ENCODE measurements around the gene CDC25B.
"Not testable (repeated sequence)": the region's sequence is repeated elsewhere in the genome, so short reads cannot be mapped to it uniquely, and the experiment has no call there.

CDC25B gene

GRCh38 chr20:3784863-3785239 lies 11.3 kb upstream of the CDC25B start:
- no peak for DNase-seq (ENCODE audit: low read depth, low spot score)

GRCh38 chr20:3785240-3786125 lies 10.6 kb upstream of the CDC25B start:
- DNase-seq (ENCODE audit: low read depth, low spot score), result no peak

DNA sequence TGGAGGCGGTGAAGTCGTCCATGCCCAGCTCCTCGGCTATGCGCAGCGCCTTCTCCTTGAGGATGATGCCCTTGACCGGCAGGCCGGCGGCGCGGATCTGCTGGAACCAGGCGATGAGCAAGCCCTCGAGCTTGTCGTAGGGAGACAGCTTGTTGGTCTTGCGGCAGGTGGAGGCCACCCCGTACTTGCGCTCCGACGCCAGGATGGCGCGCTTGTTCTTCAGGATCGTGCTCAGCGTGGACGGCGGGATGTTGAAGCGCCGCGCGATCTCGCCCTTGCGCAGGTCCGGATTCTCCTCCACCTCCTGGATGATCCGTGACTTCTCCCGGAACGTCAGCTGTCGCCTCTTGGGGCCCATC lies 10.0 kb upstream of the CDC25B start:
- DNase-seq (ENCODE audit: low read depth, low spot score), result no peak

GRCh38 chr20:3786665-3787323 lies 9.3 kb upstream of the CDC25B start, which contains the start of gene CENPB:
CENPB (minus strand) TSS chr20:3786740; CDS start chr20:3786483, 257 bp downstream.
- DNase-seq (ENCODE audit: low read depth, low spot score), result peak; percentile 77

GRCh38 chr20:3787324-3788014 lies 8.6 kb upstream of the CDC25B start:
- no peak for DNase-seq (ENCODE audit: low read depth, low spot score)

DNA sequence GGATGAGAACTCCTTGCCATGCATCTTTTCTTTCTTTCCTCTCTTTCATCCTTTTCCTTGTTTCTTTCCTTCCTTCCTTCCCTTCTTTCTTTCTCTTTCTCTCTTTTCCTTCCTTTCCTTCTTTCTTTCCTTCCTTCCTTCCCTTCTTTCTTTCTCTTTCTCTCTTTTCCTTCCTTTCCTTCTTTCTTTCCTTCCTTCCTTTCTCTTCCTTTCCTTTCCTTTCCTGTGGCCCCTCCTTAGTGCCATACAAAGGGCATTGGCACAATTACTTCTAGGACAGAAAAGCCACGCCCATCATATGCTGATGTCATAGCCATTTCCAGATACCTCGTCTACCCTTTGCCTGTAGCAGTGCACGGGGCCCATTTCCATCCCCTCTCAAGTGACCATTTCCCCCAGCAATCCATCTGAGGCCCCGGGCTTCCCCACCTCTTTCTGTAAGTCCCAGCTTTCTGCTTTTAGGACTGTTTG lies 7.4 kb upstream of the CDC25B start:
- no peak for DNase-seq (ENCODE audit: low read depth, low spot score)

GRCh38 chr20:3789201-3789600 lies 6.9 kb upstream of the CDC25B start:
- not testable (repeated sequence) for DNase-seq (ENCODE audit: low read depth, low spot score)

GRCh38 chr20:3794168-3794567 lies 1.9 kb upstream of the CDC25B start:
- not testable (repeated sequence) for DNase-seq (ENCODE audit: low read depth, low spot score)

- no peak for DNase-seq (ENCODE audit: low read depth, low spot score)
These were observed 1.2 kb upstream of the CDC25B start for GRCh38 chr20:3794701-3795420.

- DNase-seq (ENCODE audit: low read depth, low spot score), result no peak
These were observed 541 bp downstream of the CDC25B start for GRCh38 chr20:3796477-3797225.

DNA sequence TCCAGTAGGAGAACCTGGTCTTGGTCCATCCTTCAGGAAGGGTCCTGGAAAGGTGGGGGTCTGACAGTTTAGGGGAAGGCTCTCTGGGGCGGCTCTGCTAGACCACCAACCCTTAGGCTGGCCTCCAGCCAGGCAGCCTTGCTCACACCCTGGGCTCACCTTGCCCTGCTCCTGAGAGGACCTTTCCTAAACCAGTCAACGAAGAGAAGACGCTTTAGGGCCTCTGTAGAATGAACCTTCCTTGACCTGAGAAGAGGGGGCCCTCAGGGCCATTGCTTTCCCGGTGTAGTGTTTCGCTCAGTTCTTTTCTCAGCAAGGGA lies 1.1 kb downstream of the CDC25B start:
- no peak for DNase-seq (ENCODE audit: low read depth, low spot score)

- DNase-seq (ENCODE audit: low read depth, low spot score), result no peak
These were observed 1.7 kb downstream of the CDC25B start for GRCh38 chr20:3797592-3798372.

- DNase-seq (ENCODE audit: low read depth, low spot score), result no peak
These were observed 2.3 kb downstream of the CDC25B start for GRCh38 chr20:3798373-3798768.

GRCh38 chr20:3798908-3799248 lies 2.8 kb downstream of the CDC25B start:
- DNase-seq (ENCODE audit: low read depth, low spot score), result no peak

DNA sequence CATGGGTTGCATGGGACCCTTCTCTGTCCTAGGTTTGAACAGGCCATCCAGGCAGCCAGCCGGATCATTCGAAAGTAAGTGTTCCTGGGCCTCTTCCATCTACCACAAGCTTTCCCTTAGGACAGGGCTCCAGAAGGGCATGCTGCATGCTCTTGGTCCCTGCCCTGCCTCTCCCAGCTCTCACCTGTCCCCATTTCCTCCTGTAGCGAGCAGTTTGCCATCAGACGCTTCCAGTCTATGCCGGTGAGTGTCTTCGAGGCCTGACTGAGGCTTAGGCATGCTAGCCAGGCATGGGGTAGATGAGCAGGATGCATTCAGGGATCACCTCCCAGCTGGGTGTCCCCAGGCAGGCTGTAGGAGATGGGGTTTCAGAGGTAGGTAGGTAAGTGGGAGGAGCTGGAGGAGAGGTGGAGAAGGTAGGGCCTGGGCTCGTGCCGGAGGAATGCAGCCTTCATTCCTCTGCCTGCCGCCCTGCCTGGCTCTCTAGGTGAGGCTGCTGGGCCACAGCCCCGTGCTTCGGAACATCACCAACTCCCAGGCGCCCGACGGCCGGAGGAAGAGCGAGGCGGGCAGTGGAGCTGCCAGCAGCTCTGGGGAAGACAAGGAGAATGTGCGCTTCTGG lies 4.3 kb downstream of the CDC25B start:
- DNase-seq (ENCODE audit: low read depth, low spot score), result no peak

GRCh38 chr20:3800878-3801260 lies 4.8 kb downstream of the CDC25B start:
- DNase-seq (ENCODE audit: low read depth, low spot score), result no peak

- DNase-seq (ENCODE audit: low read depth, low spot score), result no peak
These were observed 5.2 kb downstream of the CDC25B start for GRCh38 chr20:3801299-3801698.

DNA sequence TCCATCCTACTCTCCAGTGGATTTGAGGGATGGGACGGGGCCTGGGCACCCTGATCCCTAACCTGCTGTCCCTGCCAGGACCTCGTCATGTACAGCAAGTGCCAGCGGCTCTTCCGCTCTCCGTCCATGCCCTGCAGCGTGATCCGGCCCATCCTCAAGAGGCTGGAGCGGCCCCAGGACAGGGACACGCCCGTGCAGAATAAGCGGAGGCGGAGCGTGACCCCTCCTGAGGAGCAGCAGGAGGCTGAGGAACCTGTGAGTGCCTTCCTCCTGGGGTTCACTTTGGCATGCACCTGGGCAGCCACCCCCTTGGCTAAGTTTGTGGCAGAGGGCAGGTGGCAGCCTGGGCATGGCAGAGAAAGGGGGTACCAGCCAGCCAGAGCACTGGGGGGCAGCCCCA lies 5.7 kb downstream of the CDC25B start:
- DNase-seq (ENCODE audit: low read depth, low spot score), result no peak

DNA sequence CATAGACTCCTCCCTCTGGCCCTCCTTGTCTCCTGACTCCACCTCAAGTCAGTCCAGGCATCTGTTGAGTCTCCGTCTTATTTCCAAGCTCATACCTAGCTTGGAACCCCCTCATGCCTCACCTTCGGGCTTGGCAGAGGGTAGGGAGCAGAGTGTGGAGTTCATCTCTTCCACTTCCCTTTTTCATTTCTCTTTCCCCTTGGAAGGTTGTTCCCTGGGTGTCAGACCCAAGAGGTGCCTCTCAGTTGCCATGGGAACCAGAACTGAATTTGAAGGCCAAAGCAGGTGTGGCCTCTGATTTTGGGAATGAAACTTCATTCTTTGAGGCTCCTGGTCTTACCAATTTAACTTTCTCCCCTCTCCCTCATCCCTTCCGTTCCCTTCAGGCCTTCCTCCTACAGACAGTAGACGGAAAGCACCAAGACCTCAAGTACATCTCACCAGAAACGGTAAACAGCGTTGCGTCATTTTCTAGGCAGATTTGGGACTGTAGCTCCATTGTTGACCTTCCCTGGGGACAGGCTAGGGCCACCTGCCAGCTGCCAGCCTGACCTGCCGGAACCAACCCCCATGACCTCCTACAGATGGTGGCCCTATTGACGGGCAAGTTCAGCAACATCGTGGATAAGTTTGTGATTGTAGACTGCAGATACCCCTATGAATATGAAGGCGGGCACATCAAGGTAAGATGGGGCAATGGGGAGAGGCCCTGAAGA lies 6.6 kb downstream of the CDC25B start:
- DNase-seq (ENCODE audit: low read depth, low spot score), result no peak

Data from activated CD4-positive, CD25-positive, alpha-beta regulatory T cell treated with anti-CD3 and anti-CD28 coated beads, Interleukin-2, amount 50 U/mL, for 16 hours (primary cell).